ENCODE data around the gene PIPOX.

PIPOX gene

DNA sequence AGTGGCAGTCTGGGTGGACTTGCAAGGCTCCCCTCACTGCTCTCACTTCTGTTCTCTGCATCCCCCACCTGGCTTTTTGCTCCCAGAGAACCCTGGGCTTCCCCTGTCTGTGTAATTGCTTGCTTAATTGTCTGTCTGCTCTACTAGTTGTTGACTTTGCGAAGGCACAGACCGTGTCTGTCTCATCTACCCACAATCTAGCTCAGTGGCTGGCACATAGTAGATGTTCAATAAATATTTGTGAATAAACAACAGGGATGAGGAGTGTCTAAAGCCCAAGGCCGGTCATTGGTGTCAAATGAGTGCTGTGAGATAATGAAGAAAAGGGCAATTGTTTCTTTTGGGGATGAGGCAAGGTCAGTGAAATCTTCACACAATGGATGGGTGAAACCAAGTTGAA, 34.4 kb upstream of the PIPOX start:
- Mint-ChIP-seq H3K36me3 (ENCODE audit: insufficient read depth) (peaks cover 3% of the 10 kb centered on the region), H3K4me3 (no peak overlapping the region), H3K27me3 (peaks cover 45 to 70% of the 10 kb centered on the region in 2 donors), H3K27ac (no peak overlapping the region), H3K4me1 (ENCODE audit: low read depth in 2 of 2) (no peaks in the 10 kb centered on the region), H3K9me3 (no peaks in the 10 kb centered on the region)
- no peak for DNase-seq
- no peak for ATAC-seq (replicated peaks)

DNA sequence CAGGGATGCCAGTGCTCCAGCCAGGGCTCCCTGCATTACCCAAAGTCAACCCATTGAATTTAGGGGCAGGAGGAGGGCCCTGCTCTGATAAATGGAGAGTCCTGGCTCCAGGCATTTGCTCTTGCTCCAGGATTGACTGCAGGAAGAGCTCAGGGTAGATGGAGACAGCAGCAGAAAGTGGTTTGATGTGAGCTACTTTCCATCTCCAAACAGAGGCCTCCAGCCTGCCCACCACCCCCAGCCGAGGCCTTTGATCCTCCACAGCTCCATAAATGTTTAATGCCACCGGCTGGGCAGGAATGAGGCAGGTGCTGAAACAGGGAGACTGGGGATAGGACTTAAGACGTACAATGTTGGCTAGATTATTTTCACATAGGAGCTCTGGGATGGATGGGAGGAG, 32.8 kb upstream of the PIPOX start:
- no peaks in the 10 kb centered on the region for H3K9me3 Mint-ChIP-seq
- H3K36me3 Mint-ChIP-seq (ENCODE audit: insufficient read depth) = no peaks in the 10 kb centered on the region
- peak overlapping the region in 1 of 2 donors; percentile 22 for H3K27ac Mint-ChIP-seq
- H3K4me3 Mint-ChIP-seq = no peak overlapping the region
- ATAC-seq (replicated peaks) (no peak), DNase-seq (no peak)
- no peaks in the 10 kb centered on the region for H3K4me1 Mint-ChIP-seq (ENCODE audit: low read depth in 2 of 2)
- peaks cover 30 to 67% of the 10 kb centered on the region in 2 donors for H3K27me3 Mint-ChIP-seq

DNA sequence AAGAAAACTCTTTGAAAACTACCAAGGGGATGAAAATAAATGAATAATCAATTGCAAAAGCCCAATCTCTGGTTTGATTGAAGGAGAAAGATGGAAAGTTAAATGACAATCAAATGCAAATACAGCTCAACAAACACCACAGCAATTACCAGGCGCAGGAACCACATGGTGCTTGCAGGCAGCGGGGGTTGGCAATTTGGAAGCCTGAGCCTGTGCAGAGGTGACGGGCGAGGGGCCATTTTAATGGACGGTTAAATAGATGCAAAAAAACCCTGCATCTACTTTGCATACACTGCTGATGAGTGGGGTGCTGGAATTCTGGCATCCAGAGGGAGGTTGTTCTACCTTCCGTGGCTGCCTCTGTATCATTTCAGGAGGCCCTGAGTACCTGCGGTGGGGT, 32.4 kb upstream of the PIPOX start:
- Mint-ChIP-seq H3K4me1 (ENCODE audit: low read depth in 2 of 2) (no peaks in the 10 kb centered on the region), H3K9me3 (no peaks in the 10 kb centered on the region), H3K27me3 (peaks cover 30 to 68% of the 10 kb centered on the region in 2 donors), H3K4me3 (no peak overlapping the region), H3K36me3 (ENCODE audit: insufficient read depth) (no peaks in the 10 kb centered on the region), H3K27ac (peak overlapping the region in 1 of 2 donors; percentile 22)
- no peak for ATAC-seq (replicated peaks)
- DNase-seq = no peak

- Mint-ChIP-seq H3K4me3 (no peak overlapping the region), H3K4me1 (ENCODE audit: low read depth in 2 of 2) (no peaks in the 10 kb centered on the region), H3K9me3 (no peaks in the 10 kb centered on the region), H3K36me3 (ENCODE audit: insufficient read depth) (no peaks in the 10 kb centered on the region), H3K27ac (no peak overlapping the region), H3K27me3 (peaks cover 30 to 66% of the 10 kb centered on the region in 2 donors)
- ATAC-seq (replicated peaks) (no peak), DNase-seq (no peak)
Observed at GRCh38 chr17:29012535-29012934, 30.4 kb upstream of the PIPOX start.

DNA sequence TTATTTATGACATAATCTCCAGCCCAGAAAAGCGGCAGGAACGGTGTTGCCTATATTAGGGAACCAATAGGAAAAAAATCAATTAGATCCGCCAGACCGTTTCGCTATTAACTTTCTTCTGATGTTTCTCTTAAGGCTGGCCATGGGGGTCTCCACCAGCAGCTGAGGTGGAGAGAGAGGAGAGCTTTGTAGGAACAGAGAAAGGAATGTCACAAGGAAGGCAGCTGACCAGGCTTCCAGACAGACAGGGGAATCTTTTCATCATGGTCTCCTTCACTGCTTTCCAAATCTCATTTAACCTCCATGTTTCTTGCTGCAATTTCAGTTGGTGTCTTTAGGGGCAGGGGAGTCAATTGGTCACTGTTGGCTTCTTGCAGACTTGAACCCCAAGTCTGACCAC, 28.2 kb upstream of the PIPOX start:
- no peaks in the 10 kb centered on the region for H3K9me3 Mint-ChIP-seq
- H3K4me1 Mint-ChIP-seq (ENCODE audit: low read depth in 2 of 2) = peaks cover 5 to 8% of the 10 kb centered on the region in 2 donors
- no peak for DNase-seq
- H3K4me3 Mint-ChIP-seq = no peak overlapping the region
- no peaks in the 10 kb centered on the region for H3K36me3 Mint-ChIP-seq (ENCODE audit: insufficient read depth)
- peaks cover 40 to 69% of the 10 kb centered on the region in 2 donors for H3K27me3 Mint-ChIP-seq
- no peak for ATAC-seq (replicated peaks)
- no peak overlapping the region for H3K27ac Mint-ChIP-seq

GRCh38 chr17:29016345-29017210, 26.4 kb upstream of the PIPOX start:
- Mint-ChIP-seq H3K27me3 (peaks cover 42 to 67% of the 10 kb centered on the region in 2 donors), H3K4me3 (no peak overlapping the region), H3K4me1 (ENCODE audit: low read depth in 2 of 2) (peaks cover 5 to 8% of the 10 kb centered on the region in 2 donors), H3K9me3 (no peaks in the 10 kb centered on the region), H3K36me3 (ENCODE audit: insufficient read depth) (no peaks in the 10 kb centered on the region), H3K27ac (no peak overlapping the region)
- ATAC-seq (replicated peaks) (no peak), DNase-seq (no peak)

DNA sequence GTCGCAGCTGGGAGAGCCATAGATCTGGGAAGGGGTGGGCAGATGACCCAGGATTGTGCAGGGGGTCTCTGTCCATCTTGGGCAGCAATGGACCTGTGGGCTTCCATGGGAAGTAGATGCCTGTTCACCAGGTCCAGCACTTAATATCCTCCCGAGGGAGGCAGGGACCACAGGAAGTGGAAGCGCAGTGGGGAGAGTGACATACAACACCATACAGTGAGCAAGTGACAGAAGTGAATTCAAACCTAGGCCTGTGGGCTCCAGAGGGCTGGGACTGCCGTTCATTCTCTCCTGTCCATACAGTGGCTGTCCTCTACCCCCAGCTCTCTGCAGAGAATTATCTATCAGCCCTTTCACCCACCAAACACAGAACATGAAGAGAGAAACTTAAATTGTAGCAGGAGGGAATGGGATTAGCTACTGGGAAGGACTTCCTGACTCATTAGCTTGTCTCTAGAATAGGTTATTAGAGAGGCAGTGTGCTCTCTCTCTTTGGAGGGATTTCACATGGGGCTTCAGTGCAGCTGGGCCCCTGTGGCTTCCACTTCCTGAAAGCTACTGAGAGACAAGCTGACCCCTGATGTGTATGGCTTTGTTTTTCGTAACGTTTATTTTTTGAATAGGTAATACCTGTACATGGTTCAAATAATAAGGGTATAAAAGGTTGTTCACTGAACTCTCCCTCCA, 24.0 kb upstream of the PIPOX start:
- Mint-ChIP-seq H3K4me1 (ENCODE audit: low read depth in 2 of 2) (peaks cover 5 to 8% of the 10 kb centered on the region in 2 donors), H3K27ac (no peak overlapping the region), H3K27me3 (peaks cover 52 to 89% of the 10 kb centered on the region in 2 donors), H3K36me3 (ENCODE audit: insufficient read depth) (no peaks in the 10 kb centered on the region), H3K4me3 (no peak overlapping the region), H3K9me3 (no peaks in the 10 kb centered on the region)
- DNase-seq = no peak
- no peak for ATAC-seq (replicated peaks)

GRCh38 chr17:29019475-29020181, 23.3 kb upstream of the PIPOX start:
- Mint-ChIP-seq H3K27ac (no peak overlapping the region), H3K9me3 (no peaks in the 10 kb centered on the region), H3K4me1 (ENCODE audit: low read depth in 2 of 2) (peaks cover 5 to 8% of the 10 kb centered on the region in 2 donors), H3K4me3 (no peak overlapping the region), H3K36me3 (ENCODE audit: insufficient read depth) (no peaks in the 10 kb centered on the region), H3K27me3 (peaks cover 59 to 89% of the 10 kb centered on the region in 2 donors)
- ATAC-seq (replicated peaks) = peak; percentile 35
- no peak for DNase-seq

GRCh38 chr17:29020576-29020975, 22.4 kb upstream of the PIPOX start:
- Mint-ChIP-seq H3K4me1 (ENCODE audit: low read depth in 2 of 2) (peaks cover 5 to 8% of the 10 kb centered on the region in 2 donors), H3K9me3 (no peaks in the 10 kb centered on the region), H3K27me3 (peaks cover 68 to 89% of the 10 kb centered on the region in 2 donors), H3K4me3 (no peak overlapping the region), H3K27ac (no peak overlapping the region), H3K36me3 (ENCODE audit: insufficient read depth) (no peaks in the 10 kb centered on the region)
- DNase-seq (no peak), ATAC-seq (replicated peaks) (no peak)

- ATAC-seq (replicated peaks) (no peak), DNase-seq (no peak)
- H3K27me3 Mint-ChIP-seq = peaks cover 67 to 91% of the 10 kb centered on the region in 2 donors
- H3K4me3 Mint-ChIP-seq = no peak overlapping the region
- peaks cover 5 to 8% of the 10 kb centered on the region in 2 donors for H3K4me1 Mint-ChIP-seq (ENCODE audit: low read depth in 2 of 2)
- H3K36me3 Mint-ChIP-seq (ENCODE audit: insufficient read depth) = no peaks in the 10 kb centered on the region
- no peak overlapping the region for H3K27ac Mint-ChIP-seq
- no peaks in the 10 kb centered on the region for H3K9me3 Mint-ChIP-seq
Observed at GRCh38 chr17:29021226-29021625, 21.7 kb upstream of the PIPOX start.

DNA sequence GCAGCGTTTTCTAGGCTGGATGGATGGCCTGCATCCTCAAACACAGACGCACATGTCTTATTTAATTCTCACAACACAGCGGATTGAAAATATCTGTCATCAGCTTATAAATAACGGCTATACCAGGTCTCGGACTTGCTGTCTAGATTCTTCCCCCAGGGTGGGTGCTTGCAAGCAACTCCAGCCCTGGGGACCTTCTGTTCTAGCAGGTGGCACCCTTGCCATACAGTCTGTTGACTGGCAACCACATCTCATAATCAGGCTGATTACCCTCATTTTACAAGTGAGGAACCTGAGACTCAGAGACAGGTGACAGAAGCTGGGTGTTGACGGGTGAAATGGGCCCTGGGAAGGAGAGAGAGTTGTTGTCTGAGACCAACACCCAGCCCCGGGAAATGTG, 20.9 kb upstream of the PIPOX start:
- peaks cover 72 to 92% of the 10 kb centered on the region in 2 donors for H3K27me3 Mint-ChIP-seq
- DNase-seq = no peak
- H3K36me3 Mint-ChIP-seq (ENCODE audit: insufficient read depth) = no peaks in the 10 kb centered on the region
- no peaks in the 10 kb centered on the region for H3K9me3 Mint-ChIP-seq
- no peak for ATAC-seq (replicated peaks)
- H3K4me1 Mint-ChIP-seq (ENCODE audit: low read depth in 2 of 2) = peaks cover 5 to 8% of the 10 kb centered on the region in 2 donors
- H3K27ac Mint-ChIP-seq = no peak overlapping the region
- H3K4me3 Mint-ChIP-seq = no peak overlapping the region

- H3K27me3 Mint-ChIP-seq = peaks cover 62 to 93% of the 10 kb centered on the region in 2 donors
- peak overlapping the region in 1 of 2 donors; percentile 53 for H3K27ac Mint-ChIP-seq
- H3K36me3 Mint-ChIP-seq (ENCODE audit: insufficient read depth) = no peaks in the 10 kb centered on the region
- no peaks in the 10 kb centered on the region for H3K9me3 Mint-ChIP-seq
- no peak for ATAC-seq (replicated peaks)
- peaks cover 2 to 3% of the 10 kb centered on the region in 2 donors for H3K4me1 Mint-ChIP-seq (ENCODE audit: low read depth in 2 of 2)
- no peak overlapping the region for H3K4me3 Mint-ChIP-seq
- DNase-seq = no peak
Observed at GRCh38 chr17:29024316-29024952, 18.5 kb upstream of the PIPOX start.

DNA sequence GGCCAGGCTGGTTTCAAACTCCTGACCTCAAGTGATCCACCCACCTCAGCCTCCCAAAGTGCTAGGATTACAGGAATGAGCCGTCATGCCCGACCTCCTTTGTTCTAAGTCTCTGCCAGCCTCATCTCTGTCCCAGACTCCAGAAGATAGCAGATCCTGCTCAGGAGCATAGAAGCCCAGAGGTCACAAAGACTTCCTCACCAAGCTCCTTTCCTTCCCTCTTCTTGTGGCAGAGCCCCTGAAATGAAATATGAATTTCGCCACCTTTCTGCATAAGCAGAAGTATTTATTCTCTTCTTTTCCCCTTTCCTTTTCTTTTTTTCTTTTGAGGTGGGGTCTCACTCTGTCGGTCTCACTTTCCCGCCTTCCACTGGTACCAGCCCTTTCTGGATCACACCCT, 11.5 kb upstream of the PIPOX start:
- ATAC-seq (replicated peaks) (no peak), DNase-seq (no peak)
- no peaks in the 10 kb centered on the region for H3K36me3 Mint-ChIP-seq (ENCODE audit: insufficient read depth)
- H3K27ac Mint-ChIP-seq = no peak overlapping the region
- peaks cover 72 to 78% of the 10 kb centered on the region in 2 donors for H3K27me3 Mint-ChIP-seq
- H3K4me1 Mint-ChIP-seq (ENCODE audit: low read depth in 2 of 2) = no peaks in the 10 kb centered on the region
- H3K9me3 Mint-ChIP-seq = peaks cover 0 to 6% of the 10 kb centered on the region in 2 donors
- no peak overlapping the region for H3K4me3 Mint-ChIP-seq
